SK-N-DZ (cell line): ENCODE measurements around the gene PTPRT.

ENCODE experiments used
- DNase-seq: peaks from one replicate; pipeline ENCODE4 v3.0.0-alpha.2; 2015; ENCODE audit warnings: low spot score

The PTPRT gene

GRCh38 chr20:42734660-42735368 is 454.9 kb downstream of the PTPRT start:
- DNase-seq: no peak

DNA sequence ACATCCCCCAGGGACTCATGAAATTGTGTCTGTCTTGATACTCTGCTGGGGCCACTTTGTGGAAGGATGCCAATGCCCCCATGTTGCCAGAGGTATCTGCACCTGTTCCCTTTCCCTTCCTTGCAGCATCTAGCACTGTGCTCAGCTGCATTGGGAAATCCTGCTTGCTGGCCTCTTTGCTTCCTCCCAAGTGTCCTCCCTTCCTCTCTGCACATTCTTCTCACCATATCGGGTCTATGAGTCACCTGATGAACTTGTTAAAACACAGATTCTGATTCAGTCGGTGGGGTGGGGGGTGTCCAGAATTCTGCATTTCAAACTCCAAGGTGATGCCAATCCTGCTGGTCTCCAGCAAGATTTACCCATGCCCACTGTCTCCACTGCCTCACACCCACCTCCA is 467.8 kb downstream of the PTPRT start:
- no peak for DNase-seq

- no peak for DNase-seq
Observed at GRCh38 chr20:42714298-42715141, 475.2 kb downstream of the PTPRT start.

DNA sequence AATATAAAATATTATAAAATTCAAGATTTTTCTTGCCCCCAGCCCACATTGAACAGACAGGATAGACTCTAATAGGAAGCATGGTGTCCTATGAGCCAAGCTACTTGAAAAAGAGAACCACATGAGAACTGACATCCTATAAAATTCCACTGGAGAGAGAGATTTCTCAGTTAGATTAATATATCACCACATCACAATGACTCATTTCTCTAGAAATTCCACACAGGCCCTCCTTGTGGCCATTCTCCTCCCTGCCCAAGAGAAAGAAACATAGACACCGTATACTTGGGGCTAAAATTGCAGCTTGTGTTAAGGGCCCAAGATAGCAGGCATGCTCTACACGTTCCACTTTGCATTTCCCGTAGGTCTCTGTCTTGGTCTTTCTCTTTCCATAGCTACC is 481.4 kb downstream of the PTPRT start:
- DNase-seq: no peak

GRCh38 chr20:42706759-42707158 is 482.9 kb downstream of the PTPRT start:
- DNase-seq: no peak

DNA sequence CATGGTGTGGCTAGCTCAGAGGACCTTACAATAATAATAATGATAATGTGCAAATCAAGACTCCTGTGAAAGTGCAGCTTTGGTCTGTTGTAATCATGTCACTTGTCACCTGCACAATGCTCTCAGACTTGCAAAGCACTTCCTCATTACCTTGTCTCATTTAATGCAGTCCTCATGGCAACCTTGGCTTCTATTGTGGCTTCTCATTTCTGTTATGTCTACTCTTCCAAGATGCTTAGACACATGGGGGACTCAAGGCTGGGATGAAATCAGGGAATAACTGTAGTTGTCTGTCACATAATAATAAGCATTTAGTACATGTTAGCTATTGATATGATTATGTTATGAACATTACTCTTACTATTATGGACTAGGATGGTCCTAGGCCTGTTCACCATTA is 484.2 kb downstream of the PTPRT start:
- DNase-seq: no peak

DNA sequence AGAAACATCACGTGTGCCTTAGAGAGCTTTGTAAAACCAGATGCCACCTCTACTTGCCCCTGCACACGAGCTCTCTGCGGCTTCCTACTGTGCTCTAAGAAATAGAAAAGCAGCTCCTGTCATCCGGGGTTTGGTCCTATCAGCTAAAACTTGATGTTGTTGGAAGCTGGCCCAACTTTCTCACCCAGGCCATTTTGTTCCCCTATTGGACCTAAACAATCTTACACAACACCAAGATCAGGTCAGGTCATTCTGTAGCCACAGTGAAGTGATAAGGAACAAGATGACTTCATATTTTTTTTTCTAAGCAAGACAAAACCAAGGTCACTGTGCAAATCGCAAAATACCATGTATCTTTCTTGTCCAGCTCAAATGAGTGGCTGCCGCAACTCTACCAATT is 486.0 kb downstream of the PTPRT start:
- no peak for DNase-seq

GRCh38 chr20:42701948-42702347 is 487.8 kb downstream of the PTPRT start:
- DNase-seq: no peak

GRCh38 chr20:42700372-42700771 is 489.3 kb downstream of the PTPRT start:
- no peak for DNase-seq

DNA sequence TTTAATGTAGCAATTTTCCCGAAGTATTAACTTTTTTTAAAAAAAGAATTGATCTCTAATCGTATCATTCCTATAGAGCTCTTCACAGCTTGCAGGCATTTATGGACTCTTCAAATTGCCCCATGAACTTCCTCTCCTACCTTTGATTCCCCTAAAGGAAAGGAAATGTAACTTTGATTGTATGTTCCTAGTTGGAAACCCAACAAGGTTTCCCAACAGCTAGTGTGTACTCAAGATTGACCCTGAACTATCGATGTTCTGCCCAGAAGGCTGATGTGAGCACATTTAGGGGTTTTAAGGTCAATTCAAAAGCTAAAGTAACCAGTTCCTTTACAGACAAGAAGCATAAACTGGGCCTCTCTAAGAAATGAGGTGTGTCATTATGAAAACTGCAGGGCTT is 491.7 kb downstream of the PTPRT start:
- no peak for DNase-seq

- DNase-seq: no peak
Observed at GRCh38 chr20:42690842-42691437, 498.8 kb downstream of the PTPRT start.

DNA sequence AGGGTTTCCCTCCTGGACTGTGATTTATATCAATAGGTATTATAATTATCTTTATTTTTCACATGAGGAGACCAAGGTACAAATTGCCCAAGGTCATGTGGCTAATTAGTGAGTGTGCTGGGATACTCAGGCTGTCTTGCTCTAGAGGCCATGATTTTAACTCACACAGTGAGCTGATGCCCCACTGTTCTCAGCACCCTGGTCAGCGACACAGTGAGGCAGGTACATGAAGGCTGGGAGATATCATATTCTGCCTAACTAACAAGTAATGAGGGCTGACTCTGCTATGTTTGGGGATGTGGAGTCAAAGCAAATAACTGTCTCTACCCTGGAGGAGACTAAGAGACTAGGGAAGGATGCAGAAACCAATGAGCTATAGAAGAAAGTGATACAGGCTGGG is 501.1 kb downstream of the PTPRT start:
- no peak for DNase-seq

- no peak for DNase-seq
Observed at GRCh38 chr20:42686057-42686456, 503.6 kb downstream of the PTPRT start.

DNA sequence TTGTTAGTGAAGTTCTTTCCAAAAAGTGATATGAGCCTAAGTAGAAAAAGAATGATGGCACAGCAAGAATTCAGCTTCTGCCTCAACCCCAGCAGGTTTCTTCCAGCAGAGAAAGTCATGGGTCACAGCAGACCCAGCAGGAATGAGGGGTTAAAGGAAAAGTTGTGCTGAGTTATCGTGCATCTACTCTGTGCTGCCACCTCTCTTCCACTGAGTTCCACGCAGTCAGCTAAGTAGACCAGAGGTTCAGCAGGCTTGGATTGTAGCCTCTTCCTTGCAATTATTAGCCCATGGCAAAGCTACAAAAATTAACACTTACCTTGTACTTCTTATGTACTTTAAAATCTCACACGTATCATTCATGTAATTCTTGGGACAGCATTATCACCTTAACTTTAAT is 510.8 kb downstream of the PTPRT start:
- DNase-seq: no peak

DNA sequence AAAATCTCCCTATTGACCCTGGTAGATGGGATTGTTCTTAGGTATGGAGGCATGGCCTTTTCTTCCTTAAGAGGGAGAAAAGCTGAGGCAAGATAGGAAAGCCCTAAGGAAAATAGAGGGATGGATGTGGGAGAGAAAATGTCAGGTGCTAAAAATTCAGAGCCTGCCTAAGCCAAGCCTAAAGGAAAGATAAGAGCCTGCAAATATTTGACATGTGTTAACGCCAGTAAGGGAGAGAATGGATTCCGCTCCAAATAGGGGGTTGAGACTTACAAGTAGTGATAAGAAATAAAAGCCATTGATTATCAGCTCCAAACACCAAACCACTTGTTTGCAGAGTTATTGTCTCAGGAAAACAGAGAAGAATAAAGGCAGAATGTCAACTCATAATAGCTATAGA is 533.6 kb downstream of the PTPRT start:
- DNase-seq: no peak

- DNase-seq: no peak
Observed at GRCh38 chr20:42652266-42652665, 537.4 kb downstream of the PTPRT start.

- DNase-seq: no peak
Observed at GRCh38 chr20:42650191-42650746, 539.4 kb downstream of the PTPRT start.

DNA sequence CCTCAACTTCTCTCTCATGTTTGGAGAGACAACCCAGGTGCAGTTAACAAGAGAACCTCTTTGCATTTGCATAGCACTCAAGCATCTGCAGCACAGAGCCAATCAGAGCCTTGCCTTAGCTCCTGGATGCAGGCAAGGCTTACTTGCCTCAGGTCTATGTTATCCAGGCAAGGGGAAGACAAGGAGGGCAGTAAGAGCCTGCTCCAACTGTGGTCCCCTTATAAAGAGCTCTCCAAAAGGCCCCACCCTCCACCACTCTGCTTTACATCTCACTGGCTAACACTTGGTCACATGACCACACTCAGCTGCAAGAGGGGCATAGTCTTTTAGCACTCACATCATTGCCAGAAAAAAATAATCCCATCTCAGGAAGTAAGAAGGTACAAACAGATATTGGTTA is 540.0 kb downstream of the PTPRT start:
- DNase-seq: no peak

DNA sequence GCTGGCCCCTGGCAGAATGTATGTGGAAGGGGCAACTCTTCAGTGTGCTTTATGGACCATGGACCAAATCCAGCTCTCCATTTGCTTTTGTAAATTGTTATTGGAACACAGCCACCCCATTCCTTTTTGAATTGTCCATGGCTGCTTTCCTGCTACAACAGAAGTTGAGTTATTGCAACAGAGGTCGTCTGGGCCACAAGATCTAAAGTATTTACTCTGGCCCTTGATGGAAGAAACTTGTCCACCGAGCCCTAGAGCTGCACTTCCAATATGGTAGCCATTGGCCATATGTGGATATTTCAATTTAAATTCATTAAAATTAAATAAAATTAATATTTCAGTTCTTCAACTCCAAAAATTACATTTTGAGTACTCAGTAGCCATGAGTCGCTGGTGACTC is 543.5 kb downstream of the PTPRT start:
- DNase-seq: no peak

DNA sequence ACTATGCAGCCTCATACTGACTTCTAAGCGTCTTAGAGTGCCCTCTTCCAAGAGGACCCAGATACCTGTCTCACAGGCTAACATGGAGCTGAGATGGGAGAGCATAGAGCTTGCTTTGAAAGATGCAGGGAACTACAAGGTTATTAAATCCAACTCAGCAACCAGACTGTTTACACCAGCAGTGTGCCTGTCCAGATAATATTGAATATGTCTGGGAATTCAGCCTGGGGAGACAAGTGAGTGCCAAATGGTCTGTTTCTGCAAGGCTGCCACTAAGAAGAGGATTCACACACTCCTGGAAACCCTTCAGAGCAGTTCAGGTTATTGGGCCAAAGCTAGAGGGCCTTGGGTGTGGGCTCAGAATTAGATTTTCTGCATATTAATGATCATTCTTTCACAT is 547.8 kb downstream of the PTPRT start:
- DNase-seq: no peak

- no peak for DNase-seq
Observed at GRCh38 chr20:42639140-42639539, 550.6 kb downstream of the PTPRT start.

GRCh38 chr20:42635699-42636411 is 553.9 kb downstream of the PTPRT start:
- no peak for DNase-seq
